Midbrain (tissue), 1 donor: ENCODE measurements around the gene ANKAR.
"Not testable (repeated sequence)": the region's sequence is repeated elsewhere in the genome, so short reads cannot be mapped to it uniquely, and the experiment has no call there.

Experiments used
- DNase-seq: peaks from one replicate; lab custom pipeline; 2025; lab: John Stamatoyannopoulos, UW

Gene ANKAR

GRCh38 chr2:189674374-189675112 lies at the start of gene ANKAR:
Gene ANKAR (plus strand): TSS chr2:189674670. CDS start chr2:189676491, 1,821 bp downstream.
- DNase-seq = peak; percentile 91

- no peak for DNase-seq
These were observed 48.8 kb upstream of the ANKAR start for GRCh38 chr2:189625636-189626035.

- DNase-seq = no peak
These were observed 46.7 kb upstream of the ANKAR start for GRCh38 chr2:189627789-189628188.

- DNase-seq = no peak
These were observed 45.5 kb upstream of the ANKAR start for GRCh38 chr2:189628817-189629530.

GRCh38 chr2:189629531-189630453 lies 44.7 kb upstream of the ANKAR start:
- no peak for DNase-seq

GRCh38 chr2:189631849-189632248 lies 42.6 kb upstream of the ANKAR start:
- DNase-seq = no peak

- no peak for DNase-seq
These were observed 41.1 kb upstream of the ANKAR start for GRCh38 chr2:189633392-189633811.

- no peak for DNase-seq
These were observed 39.1 kb upstream of the ANKAR start for GRCh38 chr2:189635353-189635752.

- no peak for DNase-seq
These were observed 36.0 kb upstream of the ANKAR start for GRCh38 chr2:189638301-189639006.

- no peak for DNase-seq
These were observed 35.4 kb upstream of the ANKAR start for GRCh38 chr2:189639007-189639609.

GRCh38 chr2:189641002-189641401 lies 33.5 kb upstream of the ANKAR start:
- no peak for DNase-seq

- DNase-seq = no peak
These were observed 32.9 kb upstream of the ANKAR start for GRCh38 chr2:189641590-189641989.

GRCh38 chr2:189646521-189646920 lies 27.9 kb upstream of the ANKAR start:
- no peak for DNase-seq

- no peak for DNase-seq
These were observed 25.5 kb upstream of the ANKAR start for GRCh38 chr2:189648846-189649509.

- DNase-seq = no peak
These were observed 23.2 kb upstream of the ANKAR start for GRCh38 chr2:189651284-189651683.

- DNase-seq = not testable (repeated sequence)
These were observed 21.0 kb upstream of the ANKAR start for GRCh38 chr2:189653464-189653863.

GRCh38 chr2:189654641-189655040 lies 19.8 kb upstream of the ANKAR start:
- DNase-seq = no peak

- DNase-seq = no peak
These were observed 16.6 kb upstream of the ANKAR start for GRCh38 chr2:189657867-189658266.

GRCh38 chr2:189658306-189659212 lies 15.9 kb upstream of the ANKAR start:
- no peak for DNase-seq

- no peak for DNase-seq
These were observed 14.7 kb upstream of the ANKAR start for GRCh38 chr2:189659734-189660133.
